Nephron progenitor cell (in vitro differentiated cells): ENCODE results near the gene TREML1.

Experiments
- DNase-seq: peaks from one replicate; pipeline ENCODE4 v3.0.0; 2021
- H3K27ac Mint-ChIP-seq: 2 replicates; pipeline ENCODE4 v1.8.0; 2021; ENCODE audit warnings: mild to moderate bottlenecking, moderate library complexity, mixed read lengths
- H3K27me3 Mint-ChIP-seq: 2 replicates; pipeline ENCODE4 v1.8.0; 2021; ENCODE audit warnings: mild to moderate bottlenecking, low read depth, mixed read lengths; ENCODE audit not compliant: poor library complexity
- H3K36me3 Mint-ChIP-seq: 2 replicates; pipeline ENCODE4 v1.8.0; 2021; ENCODE audit warnings: low read depth, mixed read lengths
- H3K4me1 Mint-ChIP-seq: 2 replicates; pipeline ENCODE4 v1.8.0; 2021; ENCODE audit warnings: mixed read lengths
- H3K4me3 Mint-ChIP-seq: 2 replicates; pipeline ENCODE4 v1.8.0; 2021; ENCODE audit warnings: mild to moderate bottlenecking, moderate library complexity, mixed read lengths
- H3K9me3 Mint-ChIP-seq: 2 replicates; pipeline ENCODE4 v1.8.0; 2021; ENCODE audit warnings: mild to moderate bottlenecking, moderate library complexity, mixed read lengths
- CTCF ChIP-seq: fragments of 200-600 bp; sonication (generic); IDR thresholded peaks from 2 replicates; pipeline ENCODE4 v1.5.0; 2021; ENCODE audit warnings: antibody characterized with exemption

TREML1 gene

DNA sequence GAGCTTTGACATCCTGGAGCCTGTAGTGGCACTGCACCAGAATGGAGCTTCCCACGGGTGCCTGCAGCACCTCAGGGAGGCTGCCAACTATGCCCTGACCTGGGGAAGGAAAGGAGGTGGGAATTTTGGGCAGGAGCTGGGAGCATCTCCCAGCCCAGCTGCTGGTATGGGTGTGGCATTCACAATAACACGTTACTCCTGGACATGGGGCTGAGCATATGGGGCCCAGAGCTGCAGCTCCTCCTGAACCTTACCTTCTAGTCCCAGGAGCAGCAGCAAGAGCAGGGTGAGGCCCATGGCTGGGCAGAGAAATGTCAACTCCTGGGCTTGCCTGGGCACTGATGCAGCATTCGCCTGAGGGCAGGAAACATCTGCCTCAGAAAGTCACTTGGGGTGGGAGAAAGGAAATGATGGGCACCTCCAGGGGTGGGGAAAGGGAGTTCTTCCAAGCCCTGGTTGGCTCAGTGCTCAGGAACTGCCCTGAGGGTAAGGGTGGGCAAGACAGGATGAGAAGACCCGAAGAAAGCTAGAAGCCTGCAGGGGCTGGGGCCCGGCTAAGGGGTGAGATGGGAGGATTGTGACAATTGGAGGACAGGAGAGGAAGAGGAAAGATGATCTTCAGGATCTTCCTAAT is at the start of gene TREML1:
Gene TREML1, minus strand, starts transcription at position 356 of the 634 bp plus-strand sequence. Its CDS starts 59 bp downstream, at position 297.
- Mint-ChIP-seq H3K27ac (peak within 1 kb of the TSS; percentile 5), H3K9me3 (no peaks in the 10 kb centered on the region), H3K4me1 (peaks cover 6% of the 10 kb centered on the region), H3K27me3 (peaks cover 16% of the 10 kb centered on the region), H3K36me3 (no peaks in the 10 kb centered on the region), H3K4me3 (no peak within 1 kb of the TSS)
- DNase-seq: no peak
- no peak for TF ChIP-seq CTCF

DNA sequence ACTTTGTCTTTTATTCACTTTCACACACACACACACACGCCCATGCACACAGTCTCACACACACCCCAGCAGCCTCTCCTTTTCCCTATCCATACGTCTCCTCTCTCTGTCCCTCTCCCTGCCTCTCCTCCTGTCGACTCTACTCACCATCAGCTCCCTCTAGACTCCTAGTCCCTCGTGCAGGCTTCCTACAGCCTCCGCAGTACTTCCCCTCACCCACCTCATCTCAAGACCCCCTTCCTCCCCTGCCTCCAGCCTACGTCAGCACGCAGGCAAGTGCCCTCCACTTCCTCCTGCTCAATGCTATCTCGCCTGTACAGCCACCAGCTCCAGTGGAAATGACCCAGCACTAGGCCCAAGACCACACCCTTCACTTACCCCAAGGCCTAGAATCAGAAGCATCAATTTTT is 47.6 kb upstream of the TREML1 start:
- DNase-seq: no peak
- H3K4me3 Mint-ChIP-seq: no peak overlapping the region
- H3K36me3 Mint-ChIP-seq: no peaks in the 10 kb centered on the region
- peaks cover under 1% of the 10 kb centered on the region for H3K9me3 Mint-ChIP-seq
- H3K4me1 Mint-ChIP-seq: peaks cover 8% of the 10 kb centered on the region
- no peak for TF ChIP-seq CTCF
- no peak overlapping the region for H3K27ac Mint-ChIP-seq
- H3K27me3 Mint-ChIP-seq: peaks cover 8% of the 10 kb centered on the region

DNA sequence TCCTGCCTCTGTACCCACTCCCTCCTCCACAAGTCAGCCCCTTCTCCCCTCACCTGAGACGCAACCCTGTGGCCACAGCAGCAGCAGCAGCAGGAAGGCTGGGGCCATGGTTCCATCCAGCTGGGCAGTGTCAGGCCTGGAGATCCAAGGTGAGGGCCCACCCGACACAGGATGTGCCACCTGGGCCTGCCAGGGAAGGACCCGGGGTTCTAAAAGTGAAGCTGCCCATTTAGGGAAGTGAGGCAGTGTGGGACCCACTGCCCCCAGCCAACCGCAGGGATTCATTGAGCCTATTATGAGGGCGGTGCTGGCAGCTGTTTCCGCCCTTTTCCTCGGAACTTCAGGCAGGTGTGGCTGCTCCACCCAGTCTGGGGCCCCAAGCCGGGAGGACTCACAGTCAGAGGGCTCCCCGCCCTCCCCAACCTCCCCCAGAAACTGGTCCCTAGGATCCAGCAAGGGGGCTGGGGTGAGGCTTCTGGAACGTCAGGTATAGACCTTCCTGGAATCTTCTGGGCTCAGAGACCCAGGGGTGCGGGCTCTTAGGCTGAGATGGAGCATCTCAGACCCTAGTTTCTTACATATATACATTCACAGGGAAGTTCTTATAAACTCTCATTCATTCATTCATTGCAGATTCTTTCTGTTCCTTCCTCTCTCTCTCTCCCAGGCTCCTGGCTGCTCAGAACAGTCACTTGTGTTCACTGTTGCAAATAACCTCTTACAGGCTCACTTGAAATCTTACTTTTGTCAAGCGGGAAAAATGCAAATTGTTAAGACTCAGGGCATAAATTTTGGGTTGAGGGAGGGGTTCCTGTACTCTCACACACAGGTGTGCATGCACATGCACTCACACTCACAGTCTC is 47.0 kb upstream of the TREML1 start, which contains the start of gene TREML2:
Gene TREML2, minus strand, starts transcription at position 249 of the 863 bp plus-strand sequence. Its CDS starts 141 bp downstream, at position 108.
- peaks cover 8% of the 10 kb centered on the region for H3K4me1 Mint-ChIP-seq
- H3K27me3 Mint-ChIP-seq: peaks cover 13% of the 10 kb centered on the region

DNA sequence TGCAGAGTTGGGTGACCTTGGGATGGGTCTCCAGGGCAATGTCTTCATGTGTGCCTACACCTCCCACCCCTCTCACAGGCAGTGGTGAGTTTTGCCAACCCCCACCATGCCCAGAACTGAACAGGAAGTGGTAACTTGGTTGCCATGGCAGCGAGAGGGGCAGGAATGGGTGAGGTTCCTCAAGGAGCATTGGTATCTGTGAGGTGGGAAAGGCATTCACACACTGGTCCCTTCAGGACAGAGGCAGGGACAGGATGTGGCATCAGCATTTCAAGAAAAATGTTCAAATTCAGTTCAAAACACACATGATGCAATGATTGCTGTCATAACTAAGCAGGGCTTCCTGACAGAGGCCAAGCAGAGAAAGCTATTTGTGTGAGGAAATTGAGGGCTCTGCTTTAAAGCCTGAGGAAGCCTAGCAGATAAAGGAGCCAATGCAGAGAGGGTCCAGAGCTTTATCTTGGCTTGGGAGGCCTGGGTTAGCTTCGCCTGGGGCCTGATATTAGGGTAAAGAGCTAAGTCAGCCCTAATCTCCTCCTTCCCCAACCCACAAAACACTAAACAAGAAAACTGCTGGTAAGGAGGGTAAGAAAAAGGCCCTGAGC is 46.3 kb upstream of the TREML1 start:
- DNase-seq: no peak
- no peaks in the 10 kb centered on the region for H3K36me3 Mint-ChIP-seq
- H3K27me3 Mint-ChIP-seq: peaks cover 20% of the 10 kb centered on the region
- no peak overlapping the region for H3K27ac Mint-ChIP-seq
- peaks cover 8% of the 10 kb centered on the region for H3K4me1 Mint-ChIP-seq
- H3K4me3 Mint-ChIP-seq: no peak overlapping the region
- no peaks in the 10 kb centered on the region for H3K9me3 Mint-ChIP-seq
- TF ChIP-seq CTCF: no peak

More for the DNA sequence above, 47.0 kb upstream of the TREML1 start, which contains the start of gene TREML2:
- no peak for DNase-seq
- no peaks in the 10 kb centered on the region for H3K36me3 Mint-ChIP-seq
- no peak within 1 kb of the TSS for H3K27ac Mint-ChIP-seq
- no peak within 1 kb of the TSS for H3K4me3 Mint-ChIP-seq
- H3K9me3 Mint-ChIP-seq: no peaks in the 10 kb centered on the region
- no peak for TF ChIP-seq CTCF

DNA sequence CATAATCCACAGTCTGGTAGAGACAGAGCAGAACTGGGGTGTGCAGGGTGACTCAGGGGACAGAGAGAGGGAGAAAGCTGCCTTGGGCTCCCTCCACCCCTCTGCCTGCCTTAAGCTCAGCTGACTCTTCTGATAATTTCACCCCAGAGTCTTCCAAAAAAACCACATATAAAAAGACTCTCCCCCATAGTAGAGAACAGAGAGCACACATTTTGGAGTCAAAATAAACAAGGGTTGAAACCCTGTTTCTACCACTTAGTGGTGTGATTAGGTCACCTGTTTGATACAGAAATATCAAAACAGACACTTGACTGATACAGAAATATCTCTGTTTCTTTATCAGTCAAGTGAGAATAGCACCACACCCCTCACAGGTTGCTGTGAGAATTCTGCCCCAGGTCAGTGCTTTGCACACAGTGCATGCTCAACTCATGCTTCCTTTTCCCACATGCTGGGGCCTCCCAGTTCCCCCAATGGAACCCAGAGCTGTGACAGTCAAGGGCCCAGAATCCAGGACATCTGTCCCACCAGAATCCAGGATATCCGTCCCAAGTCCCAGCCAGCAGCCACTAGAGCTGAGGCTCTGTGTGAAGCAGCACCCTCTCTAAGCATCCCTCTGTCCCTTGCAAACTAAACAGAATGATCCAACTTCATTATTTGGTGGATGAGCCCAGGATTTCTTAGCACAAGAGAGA is 45.6 kb upstream of the TREML1 start:
- DNase-seq: no peak
- peaks cover 8% of the 10 kb centered on the region for H3K4me1 Mint-ChIP-seq
- no peaks in the 10 kb centered on the region for H3K36me3 Mint-ChIP-seq
- peaks cover 27% of the 10 kb centered on the region for H3K27me3 Mint-ChIP-seq
- H3K27ac Mint-ChIP-seq: no peak overlapping the region
- no peak overlapping the region for H3K4me3 Mint-ChIP-seq
- no peak for TF ChIP-seq CTCF
- no peaks in the 10 kb centered on the region for H3K9me3 Mint-ChIP-seq
